ENCODE measurements around the gene CEP57L1.
"Not testable (repeated sequence)": the region's sequence is repeated elsewhere in the genome, so short reads cannot be mapped to it uniquely, and the experiment has no call there.

The CEP57L1 gene

DNA sequence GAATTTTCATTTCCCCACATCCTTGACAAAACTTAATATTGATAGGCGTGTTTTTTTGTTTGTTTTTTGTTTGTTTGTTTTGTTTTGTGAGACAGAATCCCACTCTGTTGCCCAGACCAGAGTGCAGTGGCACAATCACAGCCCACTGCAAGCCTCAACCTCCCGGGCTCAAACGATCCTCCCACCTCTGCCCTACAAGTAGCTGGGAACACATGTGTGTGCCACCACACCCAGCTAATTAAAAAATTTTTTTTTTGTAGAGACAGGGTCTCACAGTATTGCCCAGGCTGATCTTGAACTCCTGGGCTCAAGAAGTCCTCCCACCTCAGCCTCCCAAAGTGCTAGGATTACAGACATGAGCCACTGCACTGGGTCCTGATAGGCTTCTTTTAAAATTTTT is 9.2 kb downstream of the CEP57L1 start:
- DNase-seq (ENCODE audit: low read depth in 2 of 3, low spot score in 1 of 3) = no peak

DNA sequence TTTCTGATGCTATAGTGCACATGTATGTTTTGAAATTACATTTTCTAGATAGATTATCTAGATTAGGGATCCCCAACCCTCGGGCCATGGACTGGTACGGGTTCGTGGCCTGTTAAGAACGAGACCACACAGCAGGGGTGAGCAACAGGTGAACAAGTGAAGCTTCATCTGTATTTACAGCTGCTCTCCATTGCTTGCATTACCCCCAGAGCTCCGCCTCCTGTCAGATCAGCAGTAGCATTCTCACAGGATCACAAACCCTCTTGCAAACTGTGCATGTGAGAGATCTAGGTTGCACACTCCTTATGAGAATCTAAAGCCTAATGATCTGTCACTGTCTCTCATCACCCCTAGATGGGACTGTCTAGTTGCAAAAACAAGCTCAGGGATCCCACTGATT is 10.4 kb downstream of the CEP57L1 start:
- no peak for DNase-seq (ENCODE audit: low read depth in 2 of 3, low spot score in 1 of 3)

- DNase-seq (ENCODE audit: low read depth in 2 of 3, low spot score in 1 of 3) = not testable (repeated sequence)
Measured at GRCh38 chr6:109109663-109110062, 14.4 kb downstream of the CEP57L1 start.

DNA sequence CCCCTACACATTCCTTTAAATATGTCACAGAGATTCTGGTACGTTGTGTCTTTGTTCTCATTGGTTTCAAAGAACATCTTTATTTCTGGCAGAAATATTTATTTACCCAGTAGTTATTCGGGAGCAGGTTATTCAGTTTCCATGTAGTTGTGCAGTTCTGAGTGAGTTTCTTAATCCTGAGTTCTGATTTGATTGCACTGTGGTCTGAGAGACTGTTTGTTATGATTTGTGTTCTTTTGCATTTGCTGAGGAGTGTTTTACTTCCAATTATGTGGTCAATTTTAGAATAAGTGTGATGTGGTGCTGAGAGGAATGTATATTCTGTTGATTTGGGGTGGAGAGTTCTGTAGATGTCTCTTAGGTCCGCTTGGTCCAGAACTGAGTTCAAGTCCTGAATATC is 17.4 kb downstream of the CEP57L1 start:
- DNase-seq (ENCODE audit: low read depth in 2 of 3, low spot score in 1 of 3) = not testable (repeated sequence)

DNA sequence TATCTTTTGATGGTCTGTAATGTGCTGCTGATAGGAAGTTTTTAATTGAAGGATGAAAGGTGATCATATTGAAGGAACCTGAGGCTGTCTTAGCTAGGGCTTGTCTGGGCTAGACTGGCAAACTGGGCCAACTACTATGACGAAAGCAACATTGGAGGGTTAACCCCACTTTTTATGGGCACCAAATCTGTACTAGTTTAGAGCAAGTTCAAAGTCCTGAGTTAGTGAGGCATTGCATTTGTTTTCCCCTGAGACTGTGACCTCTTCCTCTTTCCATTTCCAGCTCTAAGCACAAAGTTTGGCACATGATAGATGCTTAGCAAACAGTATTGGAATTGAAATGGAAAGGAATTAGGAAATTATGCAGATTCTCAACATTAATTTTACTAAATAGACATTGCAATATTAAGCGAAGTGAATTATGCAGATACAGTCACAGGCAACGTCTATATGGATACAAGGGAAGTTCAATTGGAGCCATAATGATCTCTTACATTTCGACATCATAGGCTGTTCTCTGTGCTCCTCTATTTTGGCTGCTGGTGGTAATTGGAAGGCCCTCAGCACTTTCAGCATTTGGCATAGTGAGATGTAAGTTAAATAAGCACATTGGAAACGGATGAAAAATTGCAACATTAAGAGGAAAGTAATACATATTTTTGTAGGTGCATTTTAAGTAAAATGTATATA is 22.2 kb downstream of the CEP57L1 start:
- no peak for DNase-seq (ENCODE audit: low read depth in 2 of 3, low spot score in 1 of 3)

- no peak for DNase-seq (ENCODE audit: low read depth in 2 of 3, low spot score in 1 of 3)
Measured at GRCh38 chr6:109118337-109118736, 23.0 kb downstream of the CEP57L1 start.

GRCh38 chr6:109118871-109119354 is 23.6 kb downstream of the CEP57L1 start:
- no peak for DNase-seq (ENCODE audit: low read depth in 2 of 3, low spot score in 1 of 3)

DNA sequence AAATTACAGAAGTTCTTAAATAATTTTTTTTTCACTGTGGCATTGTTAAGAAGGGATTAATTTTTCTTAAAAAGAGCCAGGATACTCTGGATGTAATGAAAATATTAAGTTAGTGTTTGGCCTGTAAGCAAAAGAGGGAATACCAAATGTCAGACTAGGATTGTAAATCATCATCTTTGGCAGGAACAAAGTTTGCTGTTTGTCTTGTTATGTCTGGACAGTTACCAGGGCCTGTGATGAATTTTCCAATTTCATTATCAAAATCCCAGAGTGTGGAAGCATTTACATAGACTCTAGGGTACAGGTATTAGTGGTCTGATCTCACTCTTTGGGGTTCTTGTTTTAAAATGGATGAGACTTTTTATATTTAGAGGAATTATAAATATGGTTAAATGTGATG is 26.1 kb downstream of the CEP57L1 start:
- no peak for DNase-seq (ENCODE audit: low read depth in 2 of 3, low spot score in 1 of 3)

- DNase-seq (ENCODE audit: low read depth in 2 of 3, low spot score in 1 of 3) = no peak
Measured at GRCh38 chr6:109124219-109124618, 28.9 kb downstream of the CEP57L1 start.

DNA sequence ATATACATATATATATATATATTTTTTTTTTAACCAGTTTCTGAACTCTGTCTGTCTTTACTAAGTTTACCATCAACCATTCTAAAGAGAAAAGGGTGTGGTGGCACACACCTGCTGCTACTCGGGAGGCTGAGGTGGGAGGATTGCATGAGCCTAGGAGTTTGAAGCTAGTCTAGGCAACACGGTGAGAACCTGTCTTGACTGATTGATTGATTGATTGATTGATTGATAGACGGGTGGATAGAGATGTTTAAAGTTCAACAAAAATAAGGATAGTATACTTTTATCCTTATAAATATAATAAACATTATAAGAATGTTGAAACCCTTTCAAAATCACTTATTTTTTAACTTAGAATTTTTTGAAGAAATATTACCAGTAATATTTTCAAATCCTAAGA is 30.2 kb downstream of the CEP57L1 start:
- no peak for DNase-seq (ENCODE audit: low read depth in 2 of 3, low spot score in 1 of 3)

- DNase-seq (ENCODE audit: low read depth in 2 of 3, low spot score in 1 of 3) = no peak
Measured at GRCh38 chr6:109130065-109130464, 34.8 kb downstream of the CEP57L1 start.

DNA sequence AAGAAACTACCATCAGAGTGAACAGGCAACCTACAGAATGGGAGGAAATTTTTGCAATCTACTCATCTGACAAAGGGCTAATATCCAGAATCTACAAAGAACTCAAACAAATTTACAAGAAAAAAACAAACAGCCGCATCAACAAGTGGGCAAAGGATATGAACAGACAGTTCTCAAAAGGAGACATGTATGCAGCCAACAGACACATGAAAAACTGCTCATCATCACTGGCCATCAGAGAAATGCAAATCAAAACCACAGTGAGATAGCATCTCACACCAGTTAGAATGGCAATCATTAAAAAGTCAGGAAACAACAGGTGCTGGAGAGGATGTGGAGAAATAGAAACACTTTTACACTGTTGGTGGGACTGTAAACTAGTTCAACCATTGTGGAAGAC is 40.3 kb downstream of the CEP57L1 start:
- DNase-seq (ENCODE audit: low read depth in 2 of 3, low spot score in 1 of 3) = not testable (repeated sequence)

- DNase-seq (ENCODE audit: low read depth in 2 of 3, low spot score in 1 of 3) = not testable (repeated sequence)
Measured at GRCh38 chr6:109136039-109136438, 40.7 kb downstream of the CEP57L1 start.

- DNase-seq (ENCODE audit: low read depth in 2 of 3, low spot score in 1 of 3) = not testable (repeated sequence)
Measured at GRCh38 chr6:109136530-109136929, 41.2 kb downstream of the CEP57L1 start.

- DNase-seq (ENCODE audit: low read depth in 2 of 3, low spot score in 1 of 3) = no peak
Measured at GRCh38 chr6:109139109-109139508, 43.8 kb downstream of the CEP57L1 start.

DNA sequence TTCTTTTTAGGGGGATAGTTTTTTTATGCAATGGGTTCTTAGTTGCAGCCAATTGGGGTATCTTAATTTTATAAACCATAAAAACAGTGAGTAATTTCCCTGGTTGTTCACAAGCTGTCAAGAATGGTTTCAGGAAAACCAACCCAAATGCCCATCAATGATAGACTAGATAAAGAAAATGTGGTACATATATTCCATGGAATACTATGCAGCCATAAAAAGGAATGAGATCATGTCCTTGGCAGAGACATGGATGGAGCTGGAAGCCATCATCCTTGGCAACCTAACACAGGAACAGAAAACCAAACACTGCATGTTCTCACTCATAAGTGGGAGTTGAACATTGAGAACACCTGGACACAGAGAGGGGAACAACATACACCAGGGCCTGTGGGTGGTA is 46.8 kb downstream of the CEP57L1 start:
- not testable (repeated sequence) for DNase-seq (ENCODE audit: low read depth in 2 of 3, low spot score in 1 of 3)

DNA sequence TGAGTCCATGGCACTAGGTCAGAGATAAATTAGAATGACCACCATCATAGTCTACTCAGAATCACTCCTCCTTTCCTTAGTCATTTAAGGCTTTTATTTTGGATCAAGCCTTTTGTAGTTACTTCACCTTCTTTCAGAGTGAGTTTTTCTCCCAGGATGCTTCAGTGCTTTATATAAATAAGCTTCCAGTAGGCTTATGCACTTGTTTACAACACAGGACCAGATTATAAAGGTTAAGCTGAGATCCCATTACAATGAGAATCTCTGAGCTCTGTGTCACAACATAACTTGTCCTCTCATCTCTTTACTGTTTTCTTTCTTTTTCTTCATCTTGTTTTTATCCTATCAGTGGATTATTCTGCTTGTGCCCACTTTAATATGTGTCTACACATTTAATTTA is 47.9 kb downstream of the CEP57L1 start:
- no peak for DNase-seq (ENCODE audit: low read depth in 2 of 3, low spot score in 1 of 3)

DNA sequence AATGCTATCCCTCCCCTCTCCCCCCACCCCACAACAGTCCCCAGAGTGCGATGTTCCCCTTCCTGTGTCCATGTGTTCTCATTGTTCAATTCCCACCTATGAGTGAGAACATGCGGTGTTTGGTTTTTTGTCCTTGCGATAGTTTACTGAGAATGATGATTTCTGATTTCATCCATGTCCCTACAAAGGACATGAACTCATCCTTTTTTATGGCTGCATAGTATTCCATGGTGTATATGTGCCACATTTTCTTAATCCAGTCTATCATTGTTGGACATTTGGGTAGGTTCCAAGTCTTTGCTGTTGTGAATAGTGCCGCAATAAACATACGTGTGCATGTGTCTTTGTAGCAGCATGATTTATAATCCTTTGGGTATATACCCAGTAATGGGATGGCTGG is 52.9 kb downstream of the CEP57L1 start:
- DNase-seq (ENCODE audit: low read depth in 2 of 3, low spot score in 1 of 3) = not testable (repeated sequence)

DNA sequence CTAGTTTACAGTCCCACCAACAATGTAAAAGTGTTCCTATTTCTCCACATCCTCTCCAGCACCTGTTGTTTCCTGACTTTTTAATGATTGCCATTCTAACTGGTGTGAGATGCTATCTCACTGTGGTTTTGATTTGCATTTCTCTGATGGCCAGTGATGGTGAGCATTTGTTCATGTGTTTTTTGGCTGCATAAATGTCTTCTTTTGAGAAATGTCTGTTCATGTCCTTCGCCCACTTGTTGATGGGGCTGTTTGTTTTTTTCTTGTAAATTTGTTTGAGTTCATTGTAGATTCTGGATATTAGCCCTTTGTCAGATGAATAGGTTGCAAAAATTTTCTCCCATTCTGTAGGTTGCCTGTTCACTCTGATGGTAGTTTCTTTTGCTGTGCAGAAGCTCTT is 53.4 kb downstream of the CEP57L1 start:
- not testable (repeated sequence) for DNase-seq (ENCODE audit: low read depth in 2 of 3, low spot score in 1 of 3)

DNA sequence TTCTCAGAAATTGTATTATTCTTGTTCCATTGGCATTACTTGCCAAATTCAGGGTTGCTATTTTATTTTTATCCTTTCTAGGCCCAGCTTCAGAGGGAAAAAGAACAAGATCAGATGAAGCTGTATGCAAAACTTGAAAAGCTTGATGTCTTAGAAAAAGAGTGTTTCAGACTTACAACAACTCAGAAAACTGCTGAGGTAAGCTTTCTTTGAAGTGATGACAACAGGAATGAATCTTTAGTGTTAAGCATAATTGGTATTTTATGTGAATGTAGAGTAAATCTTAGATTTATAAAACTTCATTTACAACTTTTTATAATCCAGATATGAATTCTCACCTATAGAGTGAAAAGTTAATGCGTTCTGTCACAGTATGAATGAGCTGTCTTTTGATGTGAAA is 58.4 kb downstream of the CEP57L1 start:
- DNase-seq (ENCODE audit: low read depth in 2 of 3, low spot score in 1 of 3) = no peak

DNA sequence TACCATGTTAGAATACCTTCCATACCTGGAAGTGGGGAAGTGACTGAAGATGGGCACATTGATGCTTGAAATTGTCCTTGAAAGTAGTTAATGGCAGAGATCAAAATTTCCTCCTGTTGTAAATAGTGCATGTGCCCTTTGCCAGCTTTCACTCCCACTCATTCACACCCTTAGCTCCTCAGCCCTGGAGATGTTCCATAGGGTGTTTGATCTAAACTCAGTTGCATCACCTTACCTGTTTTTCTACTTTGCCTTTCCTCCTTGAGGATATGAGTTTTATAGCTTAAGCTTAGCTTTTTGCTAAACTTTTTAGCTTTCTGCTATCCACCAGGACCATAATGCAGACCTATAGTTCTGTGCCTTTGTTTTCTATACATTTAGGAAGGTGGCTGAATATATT is 69.0 kb downstream of the CEP57L1 start:
- no peak for DNase-seq (ENCODE audit: low read depth in 2 of 3, low spot score in 1 of 3)

GRCh38 chr6:109165392-109165974 is 70.2 kb downstream of the CEP57L1 start:
- no peak for DNase-seq (ENCODE audit: low read depth in 2 of 3, low spot score in 1 of 3)

GRCh38 chr6:109166673-109167072 is 71.4 kb downstream of the CEP57L1 start:
- DNase-seq (ENCODE audit: low read depth in 2 of 3, low spot score in 1 of 3) = no peak
